GM19351 (cell line): Measurements from ENCODE around the gene FBXW12.
"Not testable (repeated sequence)": the region's sequence is repeated elsewhere in the genome, so short reads cannot be mapped to it uniquely, and the experiment has no call there.

Experiments used
- ATAC-seq: cut with Tn5 transposase; IDR thresholded peaks from one replicate; pipeline ENCODE4 v1.9.1; 2021; ENCODE audit warnings: mild to moderate bottlenecking, moderate library complexity; ENCODE audit not compliant: unreplicated experiment

FBXW12 gene

GRCh38 chr3:48371651-48372376 is at the start of gene FBXW12:
FBXW12 (plus strand) TSS chr3:48372219; CDS start chr3:48372768, 549 bp downstream.
- no peak for ATAC-seq

- ATAC-seq, result not testable (repeated sequence)
These were observed 40.1 kb upstream of the FBXW12 start for GRCh38 chr3:48331706-48332435.

- ATAC-seq, result not testable (repeated sequence)
These were observed 38.4 kb upstream of the FBXW12 start, which contains the start of gene SPINK8 for GRCh38 chr3:48333346-48334245. SPINK8 (minus strand) TSS chr3:48333661; CDS start chr3:48328341, 5,320 bp downstream.

- no peak for ATAC-seq
These were observed 37.4 kb upstream of the FBXW12 start for GRCh38 chr3:48334605-48335004.

GRCh38 chr3:48335286-48335685 is 36.7 kb upstream of the FBXW12 start:
- not testable (repeated sequence) for ATAC-seq

GRCh38 chr3:48337536-48337935 is 34.5 kb upstream of the FBXW12 start:
- not testable (repeated sequence) for ATAC-seq

- no peak for ATAC-seq
These were observed 33.4 kb upstream of the FBXW12 start for GRCh38 chr3:48338635-48339034.

GRCh38 chr3:48343432-48343831 is 28.6 kb upstream of the FBXW12 start:
- no peak for ATAC-seq

GRCh38 chr3:48344867-48345507 is 27.0 kb upstream of the FBXW12 start:
- no peak for ATAC-seq

GRCh38 chr3:48345946-48346572 is 26.0 kb upstream of the FBXW12 start:
- ATAC-seq, result no peak

- ATAC-seq, result no peak
These were observed 24.5 kb upstream of the FBXW12 start for GRCh38 chr3:48347500-48347899.

GRCh38 chr3:48352546-48352945 is 19.5 kb upstream of the FBXW12 start:
- no peak for ATAC-seq

- ATAC-seq, result no peak
These were observed 18.0 kb upstream of the FBXW12 start for GRCh38 chr3:48353987-48354386.

- no peak for ATAC-seq
These were observed 15.6 kb upstream of the FBXW12 start for GRCh38 chr3:48356419-48356818.

- no peak for ATAC-seq
These were observed 10.1 kb upstream of the FBXW12 start for GRCh38 chr3:48361928-48362327.

GRCh38 chr3:48364840-48365239 is 7.2 kb upstream of the FBXW12 start:
- ATAC-seq, result no peak

GRCh38 chr3:48367201-48367600 is 4.8 kb upstream of the FBXW12 start:
- no peak for ATAC-seq

- no peak for ATAC-seq
These were observed 2.2 kb upstream of the FBXW12 start for GRCh38 chr3:48369693-48370332.

- ATAC-seq, result no peak
These were observed 1.7 kb upstream of the FBXW12 start for GRCh38 chr3:48370333-48370713.

GRCh38 chr3:48372377-48372770 is 355 bp downstream of the FBXW12 start:
- no peak for ATAC-seq
